HG03457 (cell line): ENCODE data around the gene TMPRSS6.

Source experiments
- ATAC-seq: cut with Tn5 transposase; IDR thresholded peaks from one replicate; pipeline ENCODE4 v1.9.1; 2021; ENCODE audit warnings: moderate number of reproducible peaks; ENCODE audit not compliant: unreplicated experiment

Gene TMPRSS6

GRCh38 chr22:37069719-37070118, 39.8 kb downstream of the TMPRSS6 start:
- no peak for ATAC-seq

- ATAC-seq, result no peak
These were observed 40.2 kb downstream of the TMPRSS6 start for GRCh38 chr22:37069319-37069718.

GRCh38 chr22:37068859-37069258, 40.7 kb downstream of the TMPRSS6 start:
- ATAC-seq, result no peak

- no peak for ATAC-seq
These were observed 42.1 kb downstream of the TMPRSS6 start for GRCh38 chr22:37067428-37067827.

- ATAC-seq, result no peak
These were observed 43.6 kb downstream of the TMPRSS6 start for GRCh38 chr22:37065961-37066360.

GRCh38 chr22:37065180-37065579, 44.3 kb downstream of the TMPRSS6 start:
- no peak for ATAC-seq

- ATAC-seq, result no peak
These were observed 45.0 kb downstream of the TMPRSS6 start for GRCh38 chr22:37064553-37064952.

- no peak for ATAC-seq
These were observed 45.8 kb downstream of the TMPRSS6 start for GRCh38 chr22:37063431-37064420.

- ATAC-seq, result no peak
These were observed 46.7 kb downstream of the TMPRSS6 start for GRCh38 chr22:37062702-37063381.

GRCh38 chr22:37062376-37062675, 47.2 kb downstream of the TMPRSS6 start:
- no peak for ATAC-seq

- ATAC-seq, result no peak
These were observed 47.7 kb downstream of the TMPRSS6 start for GRCh38 chr22:37061611-37062375.

GRCh38 chr22:37060801-37061610, 48.5 kb downstream of the TMPRSS6 start:
- ATAC-seq, result no peak

- no peak for ATAC-seq
These were observed 49.5 kb downstream of the TMPRSS6 start for GRCh38 chr22:37059876-37060449.

GRCh38 chr22:37058917-37059701, 50.4 kb downstream of the TMPRSS6 start:
- no peak for ATAC-seq

GRCh38 chr22:37057796-37058510, 51.6 kb downstream of the TMPRSS6 start:
- no peak for ATAC-seq

- ATAC-seq, result no peak
These were observed 52.3 kb downstream of the TMPRSS6 start for GRCh38 chr22:37057226-37057625.

- no peak for ATAC-seq
These were observed 53.3 kb downstream of the TMPRSS6 start for GRCh38 chr22:37056246-37056645.

GRCh38 chr22:37054600-37055365, 54.7 kb downstream of the TMPRSS6 start:
- ATAC-seq, result no peak
